Germinal center (tissue), 1 donor: ENCODE measurements around the gene SMARCD3.

Source experiments
- DNase-seq: peaks from one replicate; pipeline ENCODE4 v3.0.0; 2012; ENCODE audit warnings: mixed read lengths, low spot score

The SMARCD3 gene

DNA sequence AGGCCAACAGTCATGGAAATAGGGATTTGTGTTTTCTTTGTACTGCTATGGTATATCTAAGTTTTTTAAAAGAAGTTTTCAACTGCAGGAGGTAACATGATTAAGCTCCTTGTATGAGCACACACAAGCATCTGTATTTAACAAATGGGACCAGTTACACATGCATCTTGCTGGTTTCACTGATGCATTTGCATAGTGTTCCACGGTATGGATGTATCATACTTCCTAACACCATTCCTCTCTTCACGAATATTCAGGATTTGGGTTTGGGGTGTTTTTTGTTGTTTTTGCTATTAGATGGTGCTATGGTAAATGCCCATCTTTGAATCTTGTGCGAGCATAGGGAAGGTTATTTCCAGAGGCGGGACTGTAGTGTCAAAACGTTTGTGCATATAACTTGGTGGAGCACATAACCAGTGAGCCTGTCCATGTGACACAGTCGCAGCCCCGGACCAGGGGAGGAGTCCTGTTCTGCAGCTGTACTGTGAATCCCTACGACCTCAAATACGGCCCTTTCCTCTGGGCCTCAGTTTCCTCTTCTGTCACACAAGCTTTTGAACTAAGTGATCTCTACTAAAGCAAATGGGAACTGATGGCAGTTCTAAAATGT is 40.1 kb downstream of the SMARCD3 start:
- DNase-seq: no peak

DNA sequence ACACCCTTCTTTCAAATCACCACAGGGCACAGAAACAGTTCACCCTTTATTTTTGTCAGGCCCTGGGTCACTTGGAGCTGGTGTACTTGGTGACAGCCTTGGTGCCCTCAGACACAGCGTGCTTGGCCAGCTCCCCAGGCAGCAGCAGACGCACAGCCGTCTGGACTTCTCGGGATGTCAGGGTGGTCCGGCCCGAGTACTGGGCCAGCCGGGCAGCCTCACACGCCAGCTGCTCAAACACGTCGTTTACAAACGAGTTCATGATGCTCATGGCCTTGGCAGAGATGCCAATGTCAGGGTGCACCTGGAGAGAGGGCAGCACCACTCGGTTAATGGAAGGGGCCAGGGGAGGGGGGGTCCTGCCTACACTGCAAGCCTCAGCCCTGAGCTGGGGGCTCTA is 40.7 kb downstream of the SMARCD3 start:
- DNase-seq: no peak

DNA sequence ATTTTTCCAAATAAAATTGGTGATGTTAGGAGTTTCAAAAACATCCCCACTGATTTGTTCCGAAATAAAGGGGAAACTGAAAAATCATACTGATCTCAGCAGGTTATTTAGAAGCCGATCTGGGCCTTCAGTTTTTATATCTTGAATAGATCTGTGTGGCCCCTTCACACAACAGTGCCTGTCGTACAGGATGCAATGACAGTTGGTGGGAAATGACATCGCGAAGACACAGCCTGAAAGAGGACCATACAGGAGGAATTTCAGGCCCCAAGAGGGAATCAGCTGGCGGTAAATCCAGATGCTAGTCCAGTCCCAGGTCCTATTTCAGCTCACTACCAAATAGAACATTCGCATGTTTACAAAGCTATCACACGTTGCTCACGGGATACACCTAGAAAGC is 41.2 kb downstream of the SMARCD3 start:
- no peak for DNase-seq

DNA sequence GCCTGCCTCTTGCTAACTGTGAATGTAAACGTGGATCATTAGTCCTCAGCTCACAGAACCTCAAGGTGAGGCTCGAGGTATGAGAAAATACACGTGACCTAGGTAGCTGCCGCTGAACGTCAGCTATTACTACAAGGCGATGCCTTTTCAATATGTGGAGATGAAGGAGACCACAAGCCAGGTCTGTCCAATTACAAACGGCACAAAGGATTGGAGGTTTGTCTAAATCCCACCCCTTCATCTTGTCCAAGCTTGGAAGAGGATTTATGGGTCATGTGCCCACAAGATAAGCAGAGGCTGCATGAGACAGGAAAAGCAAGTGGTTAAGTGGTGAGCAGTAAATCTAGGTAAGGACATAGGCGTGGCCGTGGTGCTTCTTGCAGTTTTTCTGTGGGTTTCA is 41.6 kb downstream of the SMARCD3 start:
- DNase-seq: no peak

DNA sequence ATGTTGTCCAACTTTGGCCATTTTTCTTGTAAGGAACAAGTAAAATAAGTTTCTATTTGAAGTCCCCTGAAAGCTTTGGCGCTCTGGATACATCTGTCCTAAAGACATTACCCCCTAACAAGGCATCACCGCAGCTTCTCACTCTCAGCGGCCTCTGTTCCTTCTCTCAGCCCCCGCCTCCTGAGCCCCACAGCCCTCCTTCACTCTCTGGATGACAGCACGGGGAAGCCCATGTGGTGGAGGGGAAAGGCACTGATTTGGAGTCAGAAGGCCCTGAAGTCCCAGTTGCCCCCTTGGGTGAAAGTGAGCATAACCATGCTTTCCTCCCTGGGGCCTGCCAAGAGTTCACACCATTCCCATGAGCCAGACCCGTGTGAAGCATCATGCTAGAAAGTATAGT is 42.8 kb downstream of the SMARCD3 start:
- DNase-seq: no peak

DNA sequence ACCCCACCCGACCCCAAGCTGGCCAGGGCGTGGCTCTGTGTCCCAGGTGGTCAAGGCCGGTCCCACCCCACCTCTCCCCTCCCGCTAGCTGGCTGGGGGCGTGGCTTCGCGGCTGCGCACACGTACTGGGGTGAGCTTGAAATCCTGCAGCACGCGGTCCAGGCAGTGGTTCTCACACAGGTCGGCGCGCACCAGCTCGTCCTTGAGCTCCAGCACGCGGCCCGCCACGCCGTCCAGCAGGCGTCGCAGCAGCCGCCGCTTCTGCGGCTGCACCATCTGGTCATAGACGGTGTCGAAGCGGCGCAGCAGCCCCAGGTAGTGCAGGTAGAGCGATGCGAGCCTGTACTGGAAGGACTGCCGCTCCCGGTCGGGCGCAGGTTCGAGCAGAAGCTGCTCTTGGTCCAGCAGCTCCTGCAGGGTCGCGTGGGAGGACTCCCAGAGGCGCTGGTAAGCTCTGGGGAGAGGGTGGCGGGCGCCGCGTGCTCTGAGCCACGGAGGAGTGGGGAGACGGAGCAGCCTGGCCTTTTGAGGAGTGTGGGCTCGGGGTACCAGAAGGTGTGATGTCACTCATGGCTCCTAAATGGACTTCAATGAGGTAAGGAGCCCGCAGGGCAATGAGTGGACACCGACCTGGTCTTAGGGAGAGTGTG is 44.0 kb downstream of the SMARCD3 start:
- no peak for DNase-seq

DNA sequence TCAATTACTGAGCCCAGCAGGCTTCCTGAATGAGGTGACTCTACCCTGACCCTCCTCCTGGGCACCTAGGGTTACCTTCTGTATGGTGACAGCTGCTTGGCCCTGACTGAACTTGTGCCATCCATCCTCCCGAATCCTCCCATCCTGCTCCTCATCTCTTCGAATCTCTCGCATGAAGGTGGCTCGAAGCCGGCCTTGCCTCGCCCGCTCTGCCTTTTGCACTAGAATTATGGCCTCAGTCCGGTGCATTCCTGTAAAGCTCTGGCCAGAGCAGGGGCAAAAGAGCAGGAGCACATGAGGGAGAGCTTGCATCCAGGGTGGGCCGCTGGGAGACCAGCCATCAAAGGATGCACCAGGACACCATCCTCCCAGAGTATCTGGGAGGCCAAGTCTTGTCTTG is 45.7 kb downstream of the SMARCD3 start:
- no peak for DNase-seq

DNA sequence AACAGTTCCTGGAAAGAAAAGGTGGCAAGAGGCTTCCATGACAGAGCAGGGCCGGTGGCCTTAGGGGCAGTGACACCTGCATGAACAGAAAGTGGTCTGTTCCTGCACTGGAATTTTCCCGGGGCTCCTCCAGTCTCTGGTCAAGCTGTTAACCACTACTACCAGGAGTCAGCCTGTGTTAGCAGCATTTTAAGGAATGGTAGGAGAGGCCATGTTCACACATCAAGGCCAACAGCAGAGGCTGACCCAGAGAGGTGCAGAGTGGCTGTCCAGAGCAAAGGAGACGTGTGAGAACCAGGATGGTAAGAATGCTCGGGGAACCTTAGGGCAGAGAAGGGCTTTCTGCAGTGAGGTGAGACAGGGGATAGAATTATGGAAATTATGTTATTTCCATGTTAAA is 46.7 kb downstream of the SMARCD3 start:
- no peak for DNase-seq

DNA sequence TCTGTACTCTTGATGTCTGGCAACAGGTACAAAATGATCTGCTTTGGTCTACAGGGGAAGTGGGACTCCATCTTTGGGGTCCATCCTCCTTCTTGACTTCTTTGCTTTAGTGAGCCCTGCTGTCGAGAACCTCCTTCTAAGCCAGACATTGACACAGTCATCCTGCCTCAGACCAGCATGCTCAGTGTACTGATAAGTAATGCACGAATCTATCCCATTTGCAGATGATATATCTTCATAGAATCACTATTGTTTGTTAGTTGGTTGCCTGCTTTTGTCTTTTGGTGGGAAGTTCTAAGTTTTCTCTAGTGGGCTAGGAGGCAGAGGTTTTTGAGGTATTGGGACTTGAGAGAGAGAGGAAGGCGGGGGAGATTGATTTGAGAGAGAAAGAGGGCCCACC is 47.1 kb downstream of the SMARCD3 start:
- no peak for DNase-seq

DNA sequence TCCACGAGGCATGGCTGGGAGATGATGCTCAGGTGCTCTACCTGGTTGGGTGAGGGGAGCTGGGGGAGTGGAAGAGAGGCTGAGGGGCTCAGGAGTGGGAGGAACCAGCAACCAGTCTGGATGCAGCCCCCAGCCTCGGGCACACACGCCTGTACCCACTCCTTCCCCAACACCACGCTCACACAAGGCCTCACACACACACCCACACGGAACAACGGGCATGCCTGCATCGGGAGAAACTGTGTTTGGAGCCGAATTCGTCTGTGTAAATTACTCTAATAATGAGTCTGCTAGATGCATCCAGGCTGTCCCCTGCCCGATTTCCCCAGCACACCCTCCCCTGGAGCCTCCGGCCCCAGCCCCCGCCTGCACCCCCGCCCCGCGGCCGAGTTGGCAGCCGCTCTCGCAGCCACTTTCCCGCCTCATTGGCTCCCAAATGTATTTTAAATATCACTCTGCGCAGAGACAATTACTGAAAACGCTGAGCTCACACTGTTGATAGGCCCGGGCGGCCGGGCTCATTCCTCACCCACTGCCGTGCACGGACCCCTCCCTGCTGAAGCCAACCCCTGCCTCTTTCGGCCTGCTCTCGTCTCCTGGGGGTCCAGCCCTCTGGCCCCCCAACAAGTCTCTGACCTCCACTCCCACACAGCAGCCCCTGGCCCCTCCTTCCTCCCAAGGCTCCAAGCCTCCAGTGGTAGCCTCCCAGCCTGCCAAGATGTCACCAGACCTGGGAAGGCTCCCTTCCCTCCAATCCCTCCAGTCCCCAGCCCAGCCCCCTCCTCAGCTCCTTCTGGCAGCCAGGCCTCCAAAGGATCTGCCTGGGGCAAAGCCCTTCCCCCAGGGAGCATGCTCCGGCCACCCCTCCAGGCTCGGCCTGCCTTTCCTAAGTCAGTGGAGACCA is 49.3 kb downstream of the SMARCD3 start:
- DNase-seq: no peak

DNA sequence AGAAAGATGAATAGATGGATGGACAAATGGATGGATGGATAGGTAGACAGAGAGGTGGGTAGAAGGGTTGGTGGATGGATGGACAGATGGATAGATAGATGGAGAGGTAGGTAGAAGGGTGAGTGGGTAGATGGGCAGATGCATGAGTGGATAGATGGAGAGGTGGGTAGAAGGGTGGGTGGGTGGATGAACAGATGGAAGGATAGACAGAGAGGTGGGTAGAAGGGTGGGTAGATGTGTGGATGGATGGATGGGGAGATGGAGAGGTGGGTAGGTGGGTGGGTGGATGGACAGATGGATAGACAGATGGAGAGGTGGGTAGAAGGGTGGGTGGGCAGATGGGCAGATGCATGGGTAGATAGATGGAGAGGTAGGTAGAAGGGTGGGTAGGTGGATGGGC is 50.6 kb downstream of the SMARCD3 start:
- no peak for DNase-seq

DNA sequence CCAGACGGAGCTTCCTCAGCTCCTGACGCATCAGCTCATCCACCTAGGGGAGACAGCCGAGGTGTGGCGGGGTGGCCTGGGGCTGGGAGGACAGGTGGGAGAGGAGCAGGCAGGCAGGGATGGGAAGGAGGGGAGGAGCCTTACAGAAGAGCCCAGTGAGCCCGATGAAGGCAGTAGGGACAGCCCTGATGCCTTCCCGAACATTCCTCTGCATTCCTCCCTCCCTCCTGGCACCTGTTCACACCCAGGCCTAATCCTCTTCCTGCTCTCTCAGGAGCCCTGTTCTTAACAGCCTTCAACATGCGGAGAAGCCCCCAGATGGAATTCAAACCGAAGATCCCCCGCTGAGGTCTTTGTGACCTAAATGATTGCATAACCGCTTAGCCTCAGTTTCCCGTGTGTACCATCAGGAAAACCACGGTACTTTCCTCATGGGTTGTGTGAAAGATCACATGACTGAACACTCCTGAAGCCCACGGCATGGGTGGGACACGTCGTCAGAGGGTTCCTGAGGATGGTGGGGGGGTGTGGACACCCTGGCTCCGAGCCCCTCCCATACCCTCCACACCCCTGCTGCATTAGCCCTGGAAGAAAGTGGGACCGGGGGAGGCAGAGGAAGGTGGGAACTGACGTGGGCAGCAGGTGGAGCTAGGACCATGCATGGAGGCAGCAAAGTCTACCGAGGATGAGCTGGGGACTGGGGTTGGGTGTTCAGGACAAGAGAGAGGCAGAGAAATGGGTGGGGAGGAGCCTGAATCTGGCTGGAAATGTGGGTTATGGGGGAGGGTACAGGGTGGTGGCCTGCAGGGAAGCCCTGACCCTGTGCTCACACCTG is 52.7 kb downstream of the SMARCD3 start:
- DNase-seq: no peak

DNA sequence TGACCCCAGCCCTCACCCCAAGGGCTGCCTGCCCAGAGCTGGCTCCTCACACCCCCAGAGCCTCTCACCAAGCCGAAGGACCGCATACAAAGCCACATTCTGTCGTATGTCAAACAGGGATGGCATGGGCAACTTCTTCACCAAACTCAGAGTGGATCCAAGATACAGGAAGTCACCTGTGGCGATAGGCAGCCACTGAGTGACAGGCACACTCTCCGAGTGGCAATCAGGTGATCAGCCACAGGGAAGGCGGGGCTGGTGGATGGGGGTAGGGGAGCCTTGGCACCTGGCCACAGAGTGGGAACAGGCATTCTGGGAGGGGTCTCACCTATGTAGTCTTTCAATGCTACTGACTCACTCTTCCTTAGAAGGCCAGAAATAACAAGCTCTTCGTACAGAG is 54.3 kb downstream of the SMARCD3 start:
- no peak for DNase-seq

DNA sequence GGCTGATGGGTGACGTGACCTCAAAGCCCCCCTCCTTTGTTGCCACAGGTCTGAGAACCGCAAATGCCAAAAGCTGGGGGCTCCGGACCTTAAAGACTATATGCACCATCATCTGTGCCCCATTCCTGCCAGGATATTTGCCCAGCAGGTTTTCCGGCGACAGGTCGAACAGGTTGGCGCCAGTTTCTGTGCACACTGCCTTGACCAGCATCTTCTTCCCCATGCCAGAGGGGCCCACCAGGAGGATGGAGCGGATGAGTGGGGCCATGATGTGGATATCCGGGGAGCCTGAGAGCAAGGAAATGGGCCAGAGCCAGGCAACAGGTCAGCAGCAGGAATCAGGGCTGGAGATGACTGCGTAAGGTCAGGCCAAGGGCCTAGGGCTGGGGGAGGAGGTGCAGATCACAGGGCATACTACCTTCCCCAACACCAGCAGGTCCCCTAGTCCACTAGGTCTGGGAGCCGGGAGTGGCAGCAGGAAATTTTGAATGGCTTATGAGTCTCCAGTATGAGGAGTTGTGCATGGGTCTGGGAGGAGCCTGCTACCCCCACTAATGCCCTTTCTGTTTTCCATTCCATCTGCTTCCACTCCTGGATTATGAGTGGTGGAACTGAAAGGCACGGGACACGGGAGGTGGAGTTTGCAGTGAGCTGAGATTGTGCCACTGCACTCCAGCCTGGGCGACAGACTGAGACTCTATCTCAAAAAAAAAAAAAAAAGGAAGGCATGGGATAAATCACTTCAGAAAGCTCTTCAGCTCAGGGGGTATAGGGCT is 55.1 kb downstream of the SMARCD3 start:
- DNase-seq: no peak

DNA sequence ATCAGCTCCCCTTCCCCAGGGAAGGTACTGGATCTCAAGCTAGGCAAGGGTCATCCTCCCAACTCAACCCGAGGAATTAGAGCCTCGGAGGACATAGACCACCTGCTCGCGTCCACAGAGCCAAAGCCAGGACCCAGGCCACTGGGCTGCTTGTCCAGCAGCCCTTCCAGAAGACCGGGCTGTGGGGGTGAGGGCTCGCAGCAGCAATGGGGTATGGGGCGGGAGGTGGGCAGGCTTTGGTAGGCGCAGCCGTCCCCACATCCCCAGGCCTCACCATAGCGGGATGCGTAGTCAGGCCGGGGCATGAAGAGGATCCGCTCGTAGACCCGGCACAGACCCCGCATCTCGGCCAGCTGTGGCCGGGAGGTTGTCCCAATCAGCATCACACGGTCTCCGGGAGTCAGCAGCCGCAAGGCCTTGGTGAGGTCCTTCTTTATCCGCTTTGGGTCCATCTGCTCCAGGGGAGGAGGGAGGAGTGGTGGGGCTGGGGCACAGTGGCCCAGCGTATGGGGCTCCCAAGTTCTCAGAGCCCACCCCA is 56.4 kb downstream of the SMARCD3 start:
- no peak for DNase-seq

DNA sequence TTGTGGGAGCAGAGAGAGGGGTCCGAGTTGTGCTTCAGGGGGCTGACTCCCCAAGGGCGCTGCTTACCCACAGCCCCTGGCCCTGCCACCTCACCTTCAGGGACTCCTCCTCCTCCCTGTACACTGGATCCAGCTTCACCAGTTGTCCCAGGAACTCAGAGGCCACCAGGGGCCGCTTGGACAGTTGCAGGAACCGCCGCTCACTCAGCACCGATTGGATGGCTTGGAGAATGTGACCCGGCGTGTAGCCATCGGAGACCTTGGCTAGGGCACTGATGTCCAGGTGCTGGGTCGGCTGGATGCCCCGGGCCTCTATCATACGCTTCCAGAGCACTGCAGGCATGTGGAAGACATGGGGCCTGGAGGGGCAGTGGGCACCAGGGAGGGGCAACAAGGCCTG is 57.0 kb downstream of the SMARCD3 start:
- no peak for DNase-seq

DNA sequence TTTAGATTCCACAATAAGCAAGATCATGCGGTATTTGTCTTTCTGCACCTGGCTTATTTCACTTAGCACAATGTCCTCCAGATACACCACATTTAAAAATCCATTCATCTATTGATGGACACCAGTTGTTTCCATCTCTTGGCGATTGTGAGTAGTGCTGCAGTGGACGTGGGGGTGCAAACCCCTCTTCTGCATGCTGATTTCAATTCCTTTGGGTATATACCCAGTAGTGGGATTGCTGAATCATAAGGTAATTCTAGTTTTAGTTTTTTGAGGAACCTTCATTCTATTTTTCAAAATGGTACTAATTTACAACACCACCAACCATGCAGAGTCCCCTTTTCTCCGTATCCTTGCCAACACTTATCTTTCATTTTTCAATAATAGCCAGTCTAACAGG is 59.5 kb downstream of the SMARCD3 start:
- no peak for DNase-seq
